GM18951 (cell line): ENCODE results near the gene TGM2.

ENCODE experiments used
- POLR2A ChIP-seq: IDR thresholded peaks from 4 replicates; pipeline ENCODE4 v1.6.1; 2011; ENCODE audit warnings: mild to moderate bottlenecking; ENCODE audit not compliant: insufficient read length, insufficient read depth; ENCODE audit errors: extremely low read depth
- in situ Hi-C: fragments of 300-500 bp; cut with MboI; formaldehyde crosslinking; loops from one replicate; pipeline ENCODE4 v1.12.0; 2022; ENCODE audit warnings: low sequenced_read_pairs, mixed read lengths, inconsistent platforms; ENCODE audit not compliant: unreplicated experiment

Gene TGM2

GRCh38 chr20:38203981-38204357 is 38.9 kb upstream of the TGM2 start:
- in situ Hi-C loops = no loop called here
- TF ChIP-seq POLR2A = no peak

- in situ Hi-C loops = no loop called here
- TF ChIP-seq POLR2A = no peak
Measured at GRCh38 chr20:38203337-38203980, 38.4 kb upstream of the TGM2 start.

GRCh38 chr20:38202982-38203293 is 37.9 kb upstream of the TGM2 start:
- TF ChIP-seq POLR2A = no peak
- in situ Hi-C loops = no loop called here

- TF ChIP-seq POLR2A = no peak
- in situ Hi-C loops = no loop called here
Measured at GRCh38 chr20:38202153-38202981, 37.3 kb upstream of the TGM2 start.

GRCh38 chr20:38201356-38201755 is 36.3 kb upstream of the TGM2 start:
- TF ChIP-seq POLR2A = no peak
- in situ Hi-C loops = no loop called here

- in situ Hi-C loops = no loop called here
Measured at GRCh38 chr20:38200646-38201045, 35.6 kb upstream of the TGM2 start.

GRCh38 chr20:38199501-38200390 is 34.7 kb upstream of the TGM2 start:
- no peak for TF ChIP-seq POLR2A
- in situ Hi-C loops = no loop called here

More at GRCh38 chr20:38200646-38201045, 35.6 kb upstream of the TGM2 start:
- TF ChIP-seq POLR2A = no peak

- TF ChIP-seq POLR2A = no peak
- in situ Hi-C loops = no loop called here
Measured at GRCh38 chr20:38198238-38198861, 33.3 kb upstream of the TGM2 start.

GRCh38 chr20:38197619-38198018 is 32.5 kb upstream of the TGM2 start:
- in situ Hi-C loops = no loop called here
- TF ChIP-seq POLR2A = no peak

- TF ChIP-seq POLR2A = no peak
- in situ Hi-C loops = no loop called here
Measured at GRCh38 chr20:38197217-38197616, 32.1 kb upstream of the TGM2 start.

- in situ Hi-C loops = no loop called here
- TF ChIP-seq POLR2A = no peak
Measured at GRCh38 chr20:38196592-38196991, 31.5 kb upstream of the TGM2 start.

GRCh38 chr20:38196076-38196475 is 31.0 kb upstream of the TGM2 start:
- no peak for TF ChIP-seq POLR2A
- in situ Hi-C loops = no loop called here

GRCh38 chr20:38195521-38195920 is 30.5 kb upstream of the TGM2 start:
- TF ChIP-seq POLR2A = no peak
- in situ Hi-C loops = no loop called here
